ENCODE measurements around the gene TXLNB.

- TF ChIP-seq CTCF (IDR thresholded peaks at IDR 0.05; ENCODE audit: low read length) (no peak), EZH2 (IDR thresholded peaks at IDR 0.05; ENCODE audit: borderline replicate concordance, low read length) (no peak)
Observed at GRCh38 chr6:139316622-139317317, 25.0 kb upstream of the TXLNB start.
